NCI-H187 (cell line): ENCODE results near the gene TELO2.

Experiments used
- DNase-seq, 2 experiments: peaks; one replicate each; lab custom pipeline; 2025; lab: John Stamatoyannopoulos, UW

TELO2 gene

DNA sequence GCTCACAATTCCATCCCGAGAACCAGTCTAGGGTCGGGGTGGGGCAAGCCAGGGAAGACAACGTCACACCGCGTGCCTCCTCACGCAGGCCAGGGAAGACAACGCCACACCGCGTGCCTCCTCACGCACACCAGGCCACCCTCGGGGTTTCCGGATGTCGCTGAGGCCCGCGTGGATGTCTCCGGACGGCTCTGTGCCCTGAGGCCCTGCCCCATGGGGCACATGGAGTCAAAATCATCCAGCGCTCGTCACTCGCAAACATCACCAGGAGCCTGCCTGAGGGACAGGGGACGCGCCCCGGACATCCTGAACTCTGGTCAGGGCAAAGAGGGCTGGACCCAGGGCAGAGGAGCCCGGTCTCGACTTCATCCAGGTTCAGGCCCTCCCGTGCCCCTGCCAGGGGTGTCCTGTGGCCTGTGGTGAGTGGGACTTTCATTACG lies 44.0 kb downstream of the TELO2 start:
- no peak for DNase-seq

DNA sequence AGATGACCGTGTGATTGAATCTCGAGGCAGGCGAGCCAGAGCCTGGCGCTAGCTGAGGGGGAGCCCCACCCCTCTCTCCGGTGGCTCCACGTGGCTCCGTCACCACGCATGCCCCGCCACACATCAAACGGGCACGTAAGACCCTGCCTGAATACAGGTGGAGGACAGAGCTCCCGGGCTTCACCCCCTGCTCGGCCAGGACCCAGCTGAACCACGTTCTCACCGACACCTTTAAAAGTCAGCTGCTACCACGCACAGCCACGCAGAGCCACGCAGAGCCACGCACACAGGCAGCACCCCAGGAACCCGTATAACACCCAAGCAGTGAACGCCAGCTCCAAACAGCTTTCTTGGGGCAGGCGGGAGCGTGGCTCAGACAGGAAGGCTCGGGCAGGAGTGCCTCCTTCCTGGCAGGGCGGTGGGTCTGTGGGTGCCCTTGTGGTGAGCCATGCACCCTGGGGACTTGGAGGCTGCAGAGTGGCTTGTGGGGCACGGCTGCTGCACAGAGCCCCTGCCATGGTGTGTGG lies 44.7 kb downstream of the TELO2 start:
- no peak for DNase-seq

- no peak for DNase-seq
These were observed 45.8 kb downstream of the TELO2 start for GRCh38 chr16:1538804-1539520.

- no peak for DNase-seq
These were observed 46.8 kb downstream of the TELO2 start for GRCh38 chr16:1539720-1540555.

GRCh38 chr16:1540556-1540855 lies 47.3 kb downstream of the TELO2 start:
- DNase-seq, result no peak

- DNase-seq, result no peak
These were observed 48.4 kb downstream of the TELO2 start for GRCh38 chr16:1541293-1542165.

DNA sequence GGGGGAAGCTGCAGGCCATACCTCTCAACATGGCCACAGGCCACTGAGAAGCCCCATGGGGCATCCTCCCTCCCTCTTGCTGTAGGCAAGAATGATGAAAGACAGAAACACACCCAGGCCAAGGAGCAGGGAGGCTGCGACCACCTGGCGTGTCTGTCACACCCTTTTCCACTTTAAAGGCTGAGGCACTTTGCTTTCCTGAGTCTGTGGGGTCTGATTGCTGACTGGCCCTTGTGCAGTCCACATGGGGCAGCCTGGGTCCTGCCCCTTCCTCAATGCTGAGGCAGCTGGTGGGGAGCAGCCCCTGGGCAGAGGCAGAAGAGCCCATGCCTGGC lies 49.0 kb downstream of the TELO2 start:
- no peak for DNase-seq

- no peak for DNase-seq
These were observed 49.4 kb downstream of the TELO2 start for GRCh38 chr16:1542533-1542932.

DNA sequence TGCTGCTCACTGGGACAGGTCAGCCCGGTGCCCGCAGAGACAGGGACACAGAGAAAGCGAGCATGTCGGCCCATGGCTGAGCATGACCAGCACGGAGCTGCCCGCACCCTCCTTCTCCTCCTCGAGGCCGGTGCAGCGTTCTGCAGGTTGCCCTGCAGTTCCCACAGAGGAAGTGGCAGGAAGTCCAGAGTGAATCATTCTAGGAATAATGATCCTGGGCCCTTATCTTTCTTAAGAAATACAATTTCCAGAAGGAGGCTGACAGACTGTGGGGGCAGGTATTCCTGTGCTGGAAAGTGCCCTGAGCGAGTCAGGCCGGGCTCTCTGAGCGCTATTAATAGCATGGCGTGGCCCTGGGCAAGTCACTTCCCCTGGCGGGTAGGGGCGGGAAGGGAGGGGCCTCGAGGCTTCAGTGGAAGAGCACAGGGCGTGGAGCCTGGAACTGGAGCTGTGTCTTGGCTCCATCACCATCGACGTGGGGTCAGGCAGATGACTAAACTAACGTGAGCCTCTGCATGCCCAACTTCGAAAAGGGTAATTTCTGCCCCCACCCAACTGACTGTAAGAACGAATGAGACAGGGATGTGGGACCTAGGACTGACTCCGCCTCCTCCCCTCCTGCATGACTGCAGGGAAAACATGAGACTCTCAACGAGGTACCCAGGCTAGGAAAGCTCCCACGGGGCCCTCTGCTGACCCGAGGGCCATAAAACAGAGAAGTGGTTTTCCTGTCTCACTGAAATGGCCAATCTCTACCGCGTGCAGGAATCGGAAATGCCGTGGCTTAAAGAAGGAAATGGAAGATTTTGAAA lies 50.1 kb downstream of the TELO2 start:
- DNase-seq, result peak; percentile 41 to 62

GRCh38 chr16:1545044-1546040 lies 52.2 kb downstream of the TELO2 start:
- no peak for DNase-seq

DNA sequence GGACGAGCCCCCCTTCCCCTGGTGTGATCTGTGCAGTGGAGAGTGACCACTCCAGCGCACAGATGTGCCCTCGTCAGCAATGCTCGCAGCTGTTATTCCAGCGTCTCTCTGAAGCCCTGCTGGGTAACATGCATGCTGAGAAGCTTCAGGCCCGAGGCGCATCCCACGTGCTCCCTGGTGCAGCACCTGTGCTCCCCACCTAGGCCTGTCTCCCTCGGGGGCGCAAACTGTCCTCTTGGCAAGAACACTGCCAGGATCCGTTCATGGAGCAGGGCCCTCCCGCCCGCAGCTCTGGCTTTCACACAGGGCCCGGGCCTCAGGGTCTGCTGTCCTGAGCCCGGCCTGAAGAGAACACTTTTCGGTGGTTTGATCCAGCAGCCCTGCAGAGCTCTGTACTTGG lies 53.3 kb downstream of the TELO2 start:
- no peak for DNase-seq

DNA sequence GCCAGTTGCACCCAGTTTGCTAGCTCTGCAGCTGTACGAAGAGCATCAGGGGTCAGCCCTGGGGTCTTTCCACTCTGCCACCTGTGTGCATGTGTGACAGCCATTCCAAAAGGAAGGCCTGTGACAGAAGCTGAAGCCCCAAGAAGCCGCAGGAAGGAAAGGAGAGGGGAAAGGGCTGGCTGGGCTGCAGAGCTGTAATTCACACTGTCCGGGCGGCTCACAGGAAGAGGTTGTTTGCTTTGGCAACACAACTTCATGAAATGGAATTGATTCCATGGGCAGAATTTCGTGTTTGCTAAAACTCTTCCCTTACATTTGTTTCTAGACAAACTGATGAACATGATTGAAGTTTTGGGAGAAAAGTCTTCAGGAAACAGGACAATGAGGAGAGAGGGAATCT lies 55.1 kb downstream of the TELO2 start:
- no peak for DNase-seq

- no peak for DNase-seq
These were observed 55.6 kb downstream of the TELO2 start for GRCh38 chr16:1548727-1549126.

DNA sequence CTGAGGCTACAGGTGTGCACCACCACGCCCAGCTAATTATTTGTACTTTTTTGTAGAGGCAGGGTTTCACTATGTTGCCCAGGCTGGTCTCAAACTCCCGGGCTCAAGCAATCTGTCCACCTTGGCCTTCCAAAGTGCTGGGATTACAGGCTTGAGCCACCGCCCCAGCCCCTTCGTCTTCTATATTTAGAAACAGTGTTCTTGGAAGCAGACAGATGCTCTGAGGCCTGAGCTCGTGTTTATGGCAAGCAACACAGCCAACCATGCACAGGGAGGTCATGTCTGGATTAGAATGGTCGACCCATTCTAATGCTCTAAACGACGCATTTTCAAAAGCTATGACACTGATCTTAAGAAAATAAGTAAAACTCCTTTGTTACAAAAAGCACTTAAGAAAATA lies 56.9 kb downstream of the TELO2 start:
- no peak for DNase-seq

DNA sequence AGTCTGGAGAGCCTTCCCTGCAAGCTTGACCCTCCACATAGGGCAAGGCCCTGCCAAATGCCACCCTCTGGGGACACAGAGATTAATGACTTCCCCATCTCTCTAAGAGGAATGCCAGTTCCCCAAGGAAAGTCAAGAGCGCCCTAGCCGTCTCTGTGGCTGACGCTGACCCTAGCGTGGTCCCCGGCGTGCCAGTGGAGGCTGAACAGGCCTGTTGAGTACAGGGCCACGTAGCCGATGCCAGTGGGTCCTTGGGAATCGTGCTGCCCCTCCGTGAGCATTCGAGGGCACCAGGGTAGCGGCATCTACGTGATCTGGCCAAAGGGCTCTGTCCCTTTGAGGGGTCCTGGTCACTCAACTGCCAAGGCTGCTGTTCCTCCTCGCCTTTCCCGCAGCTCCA lies 57.5 kb downstream of the TELO2 start:
- DNase-seq, result no peak

- no peak for DNase-seq
These were observed 58.0 kb downstream of the TELO2 start for GRCh38 chr16:1551166-1551565.

GRCh38 chr16:1552129-1552528 lies 59.0 kb downstream of the TELO2 start:
- no peak for DNase-seq

DNA sequence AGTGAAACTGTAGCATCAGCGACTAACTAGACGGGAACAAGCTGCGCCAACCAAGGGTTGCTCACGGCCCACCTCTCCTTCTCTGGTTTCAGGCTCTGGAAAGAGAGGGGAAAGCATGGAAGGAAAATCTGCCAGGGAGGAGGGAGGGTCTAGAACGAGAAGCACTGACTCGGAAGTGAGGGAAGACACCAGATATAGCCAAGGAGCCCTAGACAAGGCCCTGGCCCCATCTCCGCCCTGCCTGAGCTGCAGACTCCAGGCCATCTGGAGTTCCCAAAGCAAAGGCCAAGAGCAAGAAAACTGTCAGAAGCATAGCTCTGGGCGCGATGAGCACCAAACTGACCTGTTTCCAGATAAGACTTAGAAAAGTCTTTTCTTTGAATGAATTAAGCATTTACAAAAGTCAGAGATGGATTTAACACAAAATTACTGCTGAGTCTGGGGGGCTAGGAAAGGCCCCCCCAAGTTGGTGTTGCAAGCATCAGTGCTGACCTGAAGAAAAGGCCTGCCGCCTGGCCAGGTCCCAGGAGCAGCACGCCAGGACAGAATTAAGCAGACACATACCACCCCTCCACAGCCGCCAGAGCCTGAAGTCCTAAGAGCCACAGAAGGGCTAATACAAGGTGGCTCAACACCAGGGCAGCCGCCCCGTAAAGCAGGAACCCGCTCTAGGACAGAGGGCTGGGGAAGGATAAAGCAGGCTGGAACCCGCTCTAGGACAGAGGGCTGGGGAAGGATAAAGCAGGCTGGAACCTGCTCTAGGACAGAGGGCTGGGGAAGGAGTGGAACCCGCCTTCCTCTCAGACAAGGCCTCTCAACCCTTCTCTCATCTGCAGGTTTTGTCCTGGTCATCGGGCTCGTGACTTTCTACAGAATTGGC lies 61.0 kb downstream of the TELO2 start:
- no peak for DNase-seq

GRCh38 chr16:1554826-1555445 lies 61.8 kb downstream of the TELO2 start:
- no peak for DNase-seq
